IPS-18a (cell line): ENCODE measurements around the gene LIPH.

Experiments
- H3K27ac ChIP-seq: one replicate; pipeline ENCODE4 v1.5.1; 2013; ENCODE audit warnings: low read length
- H3K27me3 ChIP-seq: one replicate; pipeline ENCODE4 v1.6.1; 2013; ENCODE audit warnings: mild to moderate bottlenecking, low read length; ENCODE audit not compliant: control insufficient read depth, insufficient read depth
- H3K36me3 ChIP-seq: one replicate; pipeline ENCODE4 v1.6.1; 2013; ENCODE audit warnings: low read depth, low read length; ENCODE audit not compliant: control insufficient read depth
- H3K4me1 ChIP-seq: one replicate; pipeline ENCODE4 v1.6.1; 2013; ENCODE audit warnings: low read depth, low read length; ENCODE audit not compliant: control insufficient read depth
- H3K4me3 ChIP-seq: one replicate; pipeline ENCODE4 v1.5.1; 2013; ENCODE audit warnings: low read length
- H3K9ac ChIP-seq: one replicate; pipeline ENCODE4 v1.6.1; 2013; ENCODE audit warnings: mild to moderate bottlenecking, low read length, moderate library complexity
- H3K9me3 ChIP-seq: one replicate; pipeline ENCODE4 v1.6.1; 2013; ENCODE audit warnings: low read depth, low read length; ENCODE audit not compliant: control insufficient read depth

LIPH gene

DNA sequence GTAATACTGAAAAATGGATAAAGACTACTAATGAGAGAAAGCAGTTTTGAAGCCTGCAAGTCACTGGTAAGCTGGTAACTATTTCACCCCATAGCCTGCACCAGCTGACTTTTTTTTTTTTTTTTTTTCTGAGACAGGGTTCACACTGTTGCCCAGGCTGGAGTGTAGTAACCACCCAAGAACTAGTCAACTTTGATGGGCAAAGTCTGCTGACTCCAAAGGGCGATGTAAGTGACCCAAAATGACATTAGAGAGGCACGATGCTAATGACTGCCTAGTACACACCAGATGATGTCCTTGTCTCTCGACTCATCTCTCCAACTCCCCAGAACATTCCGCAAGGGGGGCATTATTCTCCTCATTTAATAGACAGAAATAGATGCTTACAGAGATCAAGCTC is 40.7 kb downstream of the LIPH start:
- H3K9ac ChIP-seq, result no peak overlapping the region
- H3K9me3 ChIP-seq, result no peaks in the 10 kb centered on the region
- no peaks in the 10 kb centered on the region for H3K27me3 ChIP-seq
- H3K36me3 ChIP-seq, result no peaks in the 10 kb centered on the region
- no peaks in the 10 kb centered on the region for H3K4me1 ChIP-seq
- no peak overlapping the region for H3K27ac ChIP-seq
- H3K4me3 ChIP-seq, result no peak overlapping the region

GRCh38 chr3:185508335-185508991 is 43.9 kb downstream of the LIPH start:
- H3K4me3 ChIP-seq, result no peak overlapping the region
- H3K27me3 ChIP-seq, result no peaks in the 10 kb centered on the region
- H3K27ac ChIP-seq, result no peak overlapping the region
- no peaks in the 10 kb centered on the region for H3K4me1 ChIP-seq
- no peak overlapping the region for H3K9ac ChIP-seq
- no peaks in the 10 kb centered on the region for H3K9me3 ChIP-seq
- no peaks in the 10 kb centered on the region for H3K36me3 ChIP-seq

DNA sequence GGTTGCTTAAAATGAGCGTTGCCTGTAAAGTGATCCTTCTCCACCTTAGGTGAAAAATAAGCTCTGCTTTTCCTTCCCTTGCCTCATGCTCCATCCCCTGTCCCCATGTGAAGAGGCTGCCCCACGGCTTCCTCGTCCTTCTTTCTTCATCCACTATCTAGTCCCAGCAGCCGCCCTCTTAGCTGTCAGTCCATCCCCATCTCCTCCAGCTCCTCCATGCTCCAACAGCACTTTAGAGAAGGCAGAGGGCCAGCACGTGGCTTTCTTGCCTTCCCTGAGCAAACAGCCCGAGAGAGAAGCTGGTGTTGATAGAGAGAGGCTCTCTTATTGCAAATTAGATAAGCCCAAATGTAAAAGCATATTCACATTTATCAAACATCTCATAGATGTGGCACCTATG is 44.5 kb downstream of the LIPH start:
- Histone ChIP-seq H3K4me3 (no peak overlapping the region), H3K9me3 (no peaks in the 10 kb centered on the region), H3K4me1 (no peaks in the 10 kb centered on the region), H3K9ac (no peak overlapping the region), H3K27me3 (no peaks in the 10 kb centered on the region), H3K36me3 (no peaks in the 10 kb centered on the region), H3K27ac (no peak overlapping the region)

DNA sequence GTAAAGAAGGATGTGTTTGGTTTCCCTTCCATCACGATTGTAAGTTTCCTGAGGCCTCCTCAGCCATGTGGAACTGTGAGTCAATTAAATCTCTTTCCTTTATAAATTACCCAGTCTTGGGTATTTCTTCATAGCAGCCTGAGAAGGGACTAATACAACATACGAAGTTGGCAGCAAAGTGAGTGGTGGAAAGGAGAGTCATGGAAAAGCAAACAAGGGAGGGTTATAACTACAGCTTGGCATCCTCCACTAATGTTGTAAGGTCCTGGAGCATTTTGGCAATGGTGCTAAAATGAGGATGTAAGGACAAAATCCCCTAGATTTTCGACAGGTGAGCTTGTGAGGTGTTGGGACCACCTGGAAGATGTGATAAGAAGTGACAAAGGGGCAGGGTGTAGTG is 47.8 kb downstream of the LIPH start:
- no peak overlapping the region for H3K9ac ChIP-seq
- H3K4me1 ChIP-seq, result no peaks in the 10 kb centered on the region
- no peaks in the 10 kb centered on the region for H3K36me3 ChIP-seq
- H3K9me3 ChIP-seq, result no peaks in the 10 kb centered on the region
- H3K27me3 ChIP-seq, result peaks cover 6% of the 10 kb centered on the region
- H3K4me3 ChIP-seq, result no peak overlapping the region
- H3K27ac ChIP-seq, result no peak overlapping the region

DNA sequence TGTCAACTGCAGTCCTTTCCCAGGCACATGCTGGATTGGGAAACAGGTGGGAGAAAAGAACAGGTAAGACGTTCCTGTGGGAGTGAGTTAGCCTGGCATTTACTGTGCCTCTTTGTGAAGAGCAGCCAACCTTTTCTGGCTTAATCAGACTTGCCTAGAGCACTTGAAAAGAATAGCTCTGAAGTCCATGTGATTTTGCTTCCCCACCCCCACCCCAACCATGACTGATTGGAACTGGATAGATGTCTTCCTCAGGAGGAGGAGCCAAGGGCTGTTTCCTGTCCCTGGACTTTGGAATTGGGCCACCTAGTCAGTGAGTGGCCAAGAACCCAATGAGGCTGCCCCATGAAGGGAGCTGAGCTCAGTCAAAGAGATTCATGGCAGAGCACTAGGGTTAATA is 48.9 kb downstream of the LIPH start:
- Histone ChIP-seq H3K4me3 (no peak overlapping the region), H3K9me3 (no peaks in the 10 kb centered on the region), H3K9ac (no peak overlapping the region), H3K27ac (no peak overlapping the region), H3K4me1 (no peaks in the 10 kb centered on the region), H3K27me3 (peaks cover 6% of the 10 kb centered on the region), H3K36me3 (no peaks in the 10 kb centered on the region)

- H3K4me3 ChIP-seq, result no peak overlapping the region
- H3K9me3 ChIP-seq, result no peaks in the 10 kb centered on the region
- H3K4me1 ChIP-seq, result no peaks in the 10 kb centered on the region
- no peaks in the 10 kb centered on the region for H3K36me3 ChIP-seq
- peaks cover 6% of the 10 kb centered on the region for H3K27me3 ChIP-seq
- no peak overlapping the region for H3K9ac ChIP-seq
- no peak overlapping the region for H3K27ac ChIP-seq
Measured at GRCh38 chr3:185502987-185503386, 49.4 kb downstream of the LIPH start.

GRCh38 chr3:185498503-185499396 is 53.6 kb downstream of the LIPH start, which contains the start of gene TMEM41A:
TSS of gene TMEM41A (minus strand) at chr3:185499035. CDS start at chr3:185498961, 74 bp downstream.
- Histone ChIP-seq H3K9ac (peak within 1 kb of the TSS; percentile 85), H3K4me1 (no peaks in the 10 kb centered on the region), H3K27me3 (peaks cover 6% of the 10 kb centered on the region), H3K27ac (peak within 1 kb of the TSS; percentile 48), H3K9me3 (no peaks in the 10 kb centered on the region), H3K36me3 (peaks cover 15% of the 10 kb centered on the region), H3K4me3 (peak within 1 kb of the TSS; percentile 93)

- H3K9ac ChIP-seq, result no peak overlapping the region
- peaks cover 12% of the 10 kb centered on the region for H3K36me3 ChIP-seq
- H3K27ac ChIP-seq, result no peak overlapping the region
- no peak overlapping the region for H3K4me3 ChIP-seq
- H3K4me1 ChIP-seq, result no peaks in the 10 kb centered on the region
- H3K9me3 ChIP-seq, result no peaks in the 10 kb centered on the region
- H3K27me3 ChIP-seq, result no peaks in the 10 kb centered on the region
Measured at GRCh38 chr3:185490241-185490640, 62.1 kb downstream of the LIPH start.

GRCh38 chr3:185489462-185489861 is 62.9 kb downstream of the LIPH start:
- peaks cover 12% of the 10 kb centered on the region for H3K36me3 ChIP-seq
- H3K9ac ChIP-seq, result no peak overlapping the region
- no peaks in the 10 kb centered on the region for H3K4me1 ChIP-seq
- H3K27me3 ChIP-seq, result no peaks in the 10 kb centered on the region
- H3K4me3 ChIP-seq, result no peak overlapping the region
- H3K27ac ChIP-seq, result no peak overlapping the region
- no peaks in the 10 kb centered on the region for H3K9me3 ChIP-seq

- Histone ChIP-seq H3K9me3 (no peaks in the 10 kb centered on the region), H3K27me3 (no peaks in the 10 kb centered on the region), H3K4me1 (no peaks in the 10 kb centered on the region), H3K36me3 (peaks cover 5% of the 10 kb centered on the region), H3K9ac (no peak overlapping the region), H3K4me3 (no peak overlapping the region), H3K27ac (no peak overlapping the region)
Measured at GRCh38 chr3:185488465-185488864, 63.9 kb downstream of the LIPH start.

DNA sequence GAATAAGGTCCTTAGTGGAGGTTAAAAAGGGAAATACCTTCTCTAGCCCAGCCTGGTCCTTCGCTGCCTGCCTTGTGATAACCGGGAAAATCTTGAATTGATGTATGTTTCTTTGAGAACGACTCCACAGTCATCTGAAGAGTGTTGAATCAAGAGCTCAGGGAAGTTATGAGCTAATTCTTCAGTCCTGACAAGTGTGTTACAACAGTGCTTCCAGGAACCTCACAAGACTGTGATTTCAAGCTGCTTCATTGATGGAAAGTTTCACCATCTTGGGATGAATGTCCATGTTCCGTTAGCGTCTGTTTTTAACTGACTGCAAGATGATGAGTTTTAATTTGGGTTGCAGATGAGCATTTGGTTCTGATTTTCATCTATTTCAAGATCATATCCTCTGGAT is 66.0 kb downstream of the LIPH start:
- Histone ChIP-seq H3K27ac (no peak overlapping the region), H3K4me3 (no peak overlapping the region), H3K4me1 (no peaks in the 10 kb centered on the region), H3K9ac (no peak overlapping the region), H3K9me3 (no peaks in the 10 kb centered on the region), H3K36me3 (peaks cover 3% of the 10 kb centered on the region), H3K27me3 (no peaks in the 10 kb centered on the region)

- Histone ChIP-seq H3K36me3 (no peaks in the 10 kb centered on the region), H3K4me1 (no peaks in the 10 kb centered on the region), H3K27ac (no peak overlapping the region), H3K27me3 (no peaks in the 10 kb centered on the region), H3K9ac (no peak overlapping the region), H3K4me3 (no peak overlapping the region), H3K9me3 (no peaks in the 10 kb centered on the region)
Measured at GRCh38 chr3:185484296-185484695, 68.1 kb downstream of the LIPH start.
